HL-60 (cell line): Measurements from ENCODE around the gene AP3S1.

ENCODE experiments used
- DNase-seq, 2 experiments: peaks; one replicate each; pipeline ENCODE4 v3.0.0-alpha.2; 2010 to 2020; ENCODE audit warnings: low read depth in 1 of 2, low spot score in 1 of 2
- H3K27ac ChIP-seq: fragments of 250-450 bp; sonication (Bioruptor Pico); replicated peaks from 2 replicates; pipeline ENCODE4 v1.5.1; 2020; ENCODE audit warnings: mild to moderate bottlenecking, moderate library complexity
- H3K27me3 ChIP-seq: fragments of 250-450 bp; sonication (Bioruptor Pico); 2 replicates; pipeline ENCODE4 v1.5.1; 2021; ENCODE audit warnings: mild to moderate bottlenecking, moderate library complexity; ENCODE audit not compliant: insufficient read depth, poor library complexity, severe bottlenecking
- H3K4me3 ChIP-seq: replicated peaks from 2 replicates; pipeline ENCODE4 v1.5.1; 2011; ENCODE audit warnings: mild to moderate bottlenecking, control low read depth, low read length; ENCODE audit not compliant: insufficient read depth
- CTCF ChIP-seq: IDR thresholded peaks from one replicate; pipeline ENCODE4 v1.5.1; 2011; ENCODE audit warnings: low read length, control low read depth, inconsistent platforms; ENCODE audit not compliant: insufficient read depth
- GABPA ChIP-seq: IDR thresholded peaks from 2 replicates; pipeline ENCODE4 v1.6.1; 2012; ENCODE audit warnings: low read depth
- POLR2AphosphoS5 ChIP-seq: IDR thresholded peaks from 2 replicates; pipeline ENCODE4 v1.6.1; 2012; ENCODE audit warnings: low read depth
- REST ChIP-seq: IDR thresholded peaks from 2 replicates; pipeline ENCODE4 v1.6.1; 2012; ENCODE audit warnings: low read depth; ENCODE audit not compliant: insufficient replicate concordance
- SPI1 ChIP-seq: IDR thresholded peaks from 2 replicates; pipeline ENCODE4 v1.6.1; 2012; ENCODE audit warnings: low read depth, mild to moderate bottlenecking, borderline replicate concordance

The AP3S1 gene

GRCh38 chr5:115798252-115798651 lies 43.5 kb upstream of the AP3S1 start:
- no peak for TF ChIP-seq REST
- no peak for TF ChIP-seq CTCF
- TF ChIP-seq POLR2AphosphoS5, result no peak
- TF ChIP-seq SPI1, result no peak
- no peak for TF ChIP-seq GABPA
- Histone ChIP-seq H3K27ac (no peak overlapping the region), H3K4me3 (no peak overlapping the region), H3K27me3 (no peaks in the 10 kb centered on the region)
- no peak for DNase-seq

- no peak for DNase-seq
- no peaks in the 10 kb centered on the region for H3K27me3 ChIP-seq
- H3K27ac ChIP-seq, result no peak overlapping the region
- TF ChIP-seq GABPA (no peak), REST (no peak), SPI1 (no peak), CTCF (no peak), POLR2AphosphoS5 (no peak)
- H3K4me3 ChIP-seq, result no peak overlapping the region
These were observed 41.6 kb upstream of the AP3S1 start for GRCh38 chr5:115800108-115800507.

- no peak for TF ChIP-seq REST
- TF ChIP-seq GABPA, result no peak
- TF ChIP-seq CTCF, result no peak
- TF ChIP-seq SPI1, result no peak
- no peak for TF ChIP-seq POLR2AphosphoS5
- DNase-seq, result no peak
- no peak overlapping the region for H3K4me3 ChIP-seq
- no peaks in the 10 kb centered on the region for H3K27me3 ChIP-seq
- no peak overlapping the region for H3K27ac ChIP-seq
These were observed 40.6 kb upstream of the AP3S1 start for GRCh38 chr5:115801152-115801551.
